Parathyroid adenoma (tissue), 2 donors: ENCODE data around the gene GABRG3.

ENCODE experiments used
- H2AFZ ChIP-seq: fragments of 300-600 bp; sonication (generic); one replicate; pipeline ENCODE4 v1.7.0; 2017; ENCODE audit warnings: antibody characterized with exemption, mild to moderate bottlenecking
- H3K27ac ChIP-seq: fragments of 300-600 bp; sonication (generic); one replicate; pipeline ENCODE4 v1.7.0; 2017
- H3K27me3 ChIP-seq: fragments of 300-600 bp; sonication (generic); one replicate; pipeline ENCODE4 v1.7.0; 2017; ENCODE audit warnings: low read length; ENCODE audit not compliant: control insufficient read depth, insufficient read depth
- H3K36me3 ChIP-seq: fragments of 300-600 bp; sonication (generic); one replicate; pipeline ENCODE4 v1.7.0; 2017; ENCODE audit warnings: low read length; ENCODE audit not compliant: control insufficient read depth, insufficient read depth
- H3K4me1 ChIP-seq: fragments of 300-600 bp; sonication (generic); one replicate; pipeline ENCODE4 v1.7.0; 2017; ENCODE audit warnings: control low read depth
- H3K4me2 ChIP-seq: fragments of 300-600 bp; sonication (generic); one replicate; pipeline ENCODE4 v1.7.0; 2017; ENCODE audit warnings: low read length
- H3K4me3 ChIP-seq: fragments of 300-600 bp; sonication (generic); one replicate; pipeline ENCODE4 v1.7.0; 2017; ENCODE audit warnings: low read depth, low read length
- H3K79me2 ChIP-seq: fragments of 300-600 bp; sonication (generic); one replicate; pipeline ENCODE4 v1.7.0; 2017; ENCODE audit warnings: control low read depth
- H3K9ac ChIP-seq: fragments of 300-600 bp; sonication (generic); one replicate; pipeline ENCODE4 v1.7.0; 2017; ENCODE audit warnings: mild to moderate bottlenecking
- H3K9me3 ChIP-seq: fragments of 300-600 bp; sonication (generic); one replicate; pipeline ENCODE4 v1.7.0; 2017; ENCODE audit warnings: low read length; ENCODE audit not compliant: control insufficient read depth
- CTCF ChIP-seq: fragments of 300-600 bp; sonication (generic); IDR thresholded peaks from one replicate; pipeline ENCODE4 v1.7.0; 2017; ENCODE audit warnings: antibody characterized with exemption, mild to moderate bottlenecking
- donor health status: primary hyperparathyroidism.

The GABRG3 gene

GRCh38 chr15:26967719-26968269, 3.2 kb upstream of the GABRG3 start:
- no peaks in the 10 kb centered on the region for H3K79me2 ChIP-seq
- no peaks in the 10 kb centered on the region for H3K9me3 ChIP-seq
- TF ChIP-seq CTCF = no peak
- no peaks in the 10 kb centered on the region for H3K4me1 ChIP-seq
- H2AFZ ChIP-seq = no peak overlapping the region
- no peaks in the 10 kb centered on the region for H3K36me3 ChIP-seq
- H3K27ac ChIP-seq = no peak overlapping the region
- H3K27me3 ChIP-seq = no peaks in the 10 kb centered on the region
- H3K4me3 ChIP-seq = no peak overlapping the region
- no peak overlapping the region for H3K9ac ChIP-seq
- no peak overlapping the region for H3K4me2 ChIP-seq

GRCh38 chr15:26968806-26969205, 2.2 kb upstream of the GABRG3 start:
- Histone ChIP-seq H3K4me1 (no peaks in the 10 kb centered on the region), H3K27ac (no peak overlapping the region), H3K4me2 (no peak overlapping the region), H3K4me3 (no peak overlapping the region), H3K9ac (no peak overlapping the region), H3K79me2 (no peaks in the 10 kb centered on the region), H3K9me3 (no peaks in the 10 kb centered on the region), H3K36me3 (no peaks in the 10 kb centered on the region), H3K27me3 (no peaks in the 10 kb centered on the region), H2AFZ (no peak overlapping the region)
- TF ChIP-seq CTCF = no peak

GRCh38 chr15:26971271-26972018, 464 bp downstream of the GABRG3 start:
- no peak overlapping the region for H3K4me3 ChIP-seq
- H2AFZ ChIP-seq = no peak overlapping the region
- no peaks in the 10 kb centered on the region for H3K9me3 ChIP-seq
- no peaks in the 10 kb centered on the region for H3K79me2 ChIP-seq
- H3K9ac ChIP-seq = no peak overlapping the region
- no peaks in the 10 kb centered on the region for H3K27me3 ChIP-seq
- H3K27ac ChIP-seq = no peak overlapping the region
- TF ChIP-seq CTCF = no peak
- H3K4me2 ChIP-seq = no peak overlapping the region
- no peaks in the 10 kb centered on the region for H3K4me1 ChIP-seq
- no peaks in the 10 kb centered on the region for H3K36me3 ChIP-seq

GRCh38 chr15:26972636-26973035, 1.7 kb downstream of the GABRG3 start:
- Histone ChIP-seq H3K79me2 (no peaks in the 10 kb centered on the region), H3K4me3 (no peak overlapping the region), H3K36me3 (no peaks in the 10 kb centered on the region), H3K4me2 (no peak overlapping the region), H3K27me3 (no peaks in the 10 kb centered on the region), H3K4me1 (no peaks in the 10 kb centered on the region), H3K9me3 (no peaks in the 10 kb centered on the region), H2AFZ (no peak overlapping the region), H3K27ac (no peak overlapping the region), H3K9ac (no peak overlapping the region)
- TF ChIP-seq CTCF = no peak
